Uterus (tissue), 4 donors: ENCODE results near the gene NDUFS2. TPM values are rescaled to one million over a fixed set of nuclear protein-coding genes. Genes with fewer than 3 reads are reported as not detected.

Experiments
- DNase-seq, 2 donors: peaks; one replicate each; pipeline ENCODE4 v3.0.0-alpha.2; 2019 to 2020
- H3K27ac ChIP-seq, 2 donors: fragments of 200-600 bp; sonication (generic); 1 replicate in 1 of 2; 2 replicates in 1 of 2; pipeline ENCODE4 v1.5.1; 2016 to 2018
- H3K27me3 ChIP-seq, 2 donors: fragments of 200-600 bp; sonication (generic); one replicate each; pipeline ENCODE4 v1.5.1; 2018 to 2019; ENCODE audit warnings: control low read depth in 1 of 2
- H3K36me3 ChIP-seq, 2 donors: fragments of 200-600 bp; sonication (generic); one replicate each; pipeline ENCODE4 v1.5.1; 2019; ENCODE audit warnings: control low read depth in 1 of 2
- H3K4me1 ChIP-seq, 2 donors: fragments of 200-600 bp; sonication (generic); one replicate each; pipeline ENCODE4 v1.5.1; 2018 to 2019; ENCODE audit warnings: control low read depth in 1 of 2
- H3K4me3 ChIP-seq, 2 donors: fragments of 200-600 bp; sonication (generic); 1 replicate in 1 of 2; 2 replicates in 1 of 2; pipeline ENCODE4 v1.5.1; 2018 to 2019; ENCODE audit warnings: mild to moderate bottlenecking in 1 of 2
- H3K9me3 ChIP-seq, 2 donors: fragments of 200-600 bp; sonication (generic); one replicate each; pipeline ENCODE4 v1.5.1; 2019; ENCODE audit warnings: control low read depth in 1 of 2
- POLR2A ChIP-seq, 2 donors: fragments of 450-650 bp; IDR thresholded peaks; one replicate each; pipeline ENCODE4 v1.6.1; 2016; ENCODE audit warnings: antibody characterized with exemption in 2 of 2, mild to moderate bottlenecking in 1 of 2, moderate library complexity in 1 of 2
- intact Hi-C: fragments of 100-400 bp; cut with DNase I; formaldehyde crosslinking; loops from one replicate; pipeline ENCODE4 v1.15.1; 2023; ENCODE audit warnings: low total_unique reads
- total RNA-seq, 4 donors: library from RNA; depleted of rRNA in 3 of 4; stranded (reverse); fragments of >200 nt in 3 of 4; gene quantifications; one replicate each; pipeline versions ENCODE4 v1.1.0 to v1.2.4, GENCODE V29; 2014 to 2023
- TF ChIP-seq, protein P1 (sequence below), 4 experiments: fragments of 200-600 bp in 2 of 4; fragments of 450-650 bp in 2 of 4; sonication (generic) in 2 of 4; IDR thresholded peaks; one replicate each; pipeline ENCODE4 v1.5.1; 2016 to 2019; ENCODE audit warnings: antibody characterized with exemption in 4 of 4, mild to moderate bottlenecking in 2 of 4, moderate library complexity in 1 of 4
- donor health status: DM: yes; HTN: yes; CAD: no.

The NDUFS2 gene
- total RNA-seq = 100 to 1,000 TPM in 1 of 4 donors, 10 to 100 TPM in 3; 43.8 to 107 (median 93.9) TPM

DNA sequence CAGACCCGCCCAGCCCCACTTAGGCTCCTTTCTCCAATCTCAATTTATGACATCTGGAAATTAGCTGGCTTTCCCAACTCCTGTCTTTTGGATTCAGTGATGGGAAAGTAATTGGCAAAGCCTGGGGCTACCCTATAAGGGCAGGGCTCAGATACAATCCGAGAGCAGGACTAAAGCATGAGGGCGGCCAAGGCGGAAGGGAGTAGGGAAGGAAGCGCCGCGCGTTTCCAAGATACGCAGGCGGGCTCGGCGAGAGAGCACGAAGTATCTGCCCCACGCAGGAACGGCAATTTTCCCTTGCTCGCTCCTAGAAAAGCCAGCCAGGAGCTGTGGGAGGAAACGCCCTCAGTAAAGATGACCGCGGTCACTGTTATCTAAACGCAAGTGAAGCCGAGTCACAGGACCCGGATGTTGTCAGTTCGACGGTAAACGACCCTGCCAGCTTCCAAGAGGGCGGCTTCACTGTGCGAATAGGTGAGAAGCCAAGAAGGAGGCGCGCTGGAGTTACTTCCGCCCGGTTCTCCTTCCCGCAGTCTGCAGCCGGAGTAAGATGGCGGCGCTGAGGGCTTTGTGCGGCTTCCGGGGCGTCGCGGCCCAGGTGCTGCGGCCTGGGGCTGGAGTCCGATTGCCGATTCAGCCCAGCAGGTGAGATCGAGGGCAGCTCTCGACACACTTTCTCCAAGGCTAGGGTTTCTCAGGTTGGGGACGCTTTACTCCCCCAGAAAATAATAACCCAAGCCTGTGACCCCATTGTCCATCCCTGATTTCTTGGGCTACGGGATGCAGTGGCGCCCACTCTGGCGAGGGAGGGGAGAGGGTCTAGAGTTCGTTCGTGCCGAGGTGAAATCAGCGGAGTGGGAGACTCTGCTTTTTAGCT lies at the start of gene NDUFS2:
Gene NDUFS2, plus strand, starts transcription at position 532 of the 877 bp plus-strand sequence. Its CDS starts 19 bp downstream, at position 551.
- Histone ChIP-seq H3K4me3 (peak within 1 kb of the TSS; percentile 90 to 94), H3K27ac (peak within 1 kb of the TSS; percentile 98 to 99), H3K36me3 (no peaks in the 10 kb centered on the region), H3K9me3 (no peaks in the 10 kb centered on the region), H3K4me1 (peaks cover 27 to 35% of the 10 kb centered on the region in 2 donors), H3K27me3 (no peaks in the 10 kb centered on the region)
- TF ChIP-seq, protein P1, sequence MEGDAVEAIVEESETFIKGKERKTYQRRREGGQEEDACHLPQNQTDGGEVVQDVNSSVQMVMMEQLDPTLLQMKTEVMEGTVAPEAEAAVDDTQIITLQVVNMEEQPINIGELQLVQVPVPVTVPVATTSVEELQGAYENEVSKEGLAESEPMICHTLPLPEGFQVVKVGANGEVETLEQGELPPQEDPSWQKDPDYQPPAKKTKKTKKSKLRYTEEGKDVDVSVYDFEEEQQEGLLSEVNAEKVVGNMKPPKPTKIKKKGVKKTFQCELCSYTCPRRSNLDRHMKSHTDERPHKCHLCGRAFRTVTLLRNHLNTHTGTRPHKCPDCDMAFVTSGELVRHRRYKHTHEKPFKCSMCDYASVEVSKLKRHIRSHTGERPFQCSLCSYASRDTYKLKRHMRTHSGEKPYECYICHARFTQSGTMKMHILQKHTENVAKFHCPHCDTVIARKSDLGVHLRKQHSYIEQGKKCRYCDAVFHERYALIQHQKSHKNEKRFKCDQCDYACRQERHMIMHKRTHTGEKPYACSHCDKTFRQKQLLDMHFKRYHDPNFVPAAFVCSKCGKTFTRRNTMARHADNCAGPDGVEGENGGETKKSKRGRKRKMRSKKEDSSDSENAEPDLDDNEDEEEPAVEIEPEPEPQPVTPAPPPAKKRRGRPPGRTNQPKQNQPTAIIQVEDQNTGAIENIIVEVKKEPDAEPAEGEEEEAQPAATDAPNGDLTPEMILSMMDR (IDR thresholded peaks at IDR 0.05) = no peak
- peak; percentile 52 to 76 for TF ChIP-seq POLR2A (IDR thresholded peaks at IDR 0.05)
- intact Hi-C loops = no loop called here
- DNase-seq = peak; percentile 98 to 100

DNA sequence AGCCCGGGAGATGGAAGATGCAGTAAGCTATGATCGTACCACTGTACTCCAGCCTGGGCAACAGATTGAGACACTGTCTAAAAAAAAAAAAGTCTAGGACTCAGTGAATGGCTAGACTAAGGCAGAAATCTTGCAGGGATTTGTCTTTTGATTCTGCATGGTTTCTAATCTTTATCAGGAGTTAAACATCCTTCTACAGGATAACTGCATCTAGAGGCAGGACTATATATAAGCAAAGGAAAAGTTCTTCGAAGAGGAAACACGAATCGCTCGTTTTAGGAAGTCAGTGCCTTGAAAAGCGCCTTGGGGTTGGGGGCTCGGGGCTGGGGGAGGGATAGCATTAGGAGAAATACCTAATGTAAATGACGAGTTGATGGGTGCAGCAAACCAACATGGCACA lies 49.0 kb upstream of the NDUFS2 start:
- Histone ChIP-seq H3K9me3 (no peaks in the 10 kb centered on the region), H3K4me1 (no peaks in the 10 kb centered on the region), H3K27me3 (no peaks in the 10 kb centered on the region), H3K36me3 (no peaks in the 10 kb centered on the region), H3K27ac (peak overlapping the region; percentile 91), H3K4me3 (peak overlapping the region; percentile 62 to 70)
- DNase-seq = no peak
- intact Hi-C loops = no loop called here
- TF ChIP-seq, protein P1 (IDR thresholded peaks at IDR 0.05) = no peak
- TF ChIP-seq POLR2A (IDR thresholded peaks at IDR 0.05) = no peak

DNA sequence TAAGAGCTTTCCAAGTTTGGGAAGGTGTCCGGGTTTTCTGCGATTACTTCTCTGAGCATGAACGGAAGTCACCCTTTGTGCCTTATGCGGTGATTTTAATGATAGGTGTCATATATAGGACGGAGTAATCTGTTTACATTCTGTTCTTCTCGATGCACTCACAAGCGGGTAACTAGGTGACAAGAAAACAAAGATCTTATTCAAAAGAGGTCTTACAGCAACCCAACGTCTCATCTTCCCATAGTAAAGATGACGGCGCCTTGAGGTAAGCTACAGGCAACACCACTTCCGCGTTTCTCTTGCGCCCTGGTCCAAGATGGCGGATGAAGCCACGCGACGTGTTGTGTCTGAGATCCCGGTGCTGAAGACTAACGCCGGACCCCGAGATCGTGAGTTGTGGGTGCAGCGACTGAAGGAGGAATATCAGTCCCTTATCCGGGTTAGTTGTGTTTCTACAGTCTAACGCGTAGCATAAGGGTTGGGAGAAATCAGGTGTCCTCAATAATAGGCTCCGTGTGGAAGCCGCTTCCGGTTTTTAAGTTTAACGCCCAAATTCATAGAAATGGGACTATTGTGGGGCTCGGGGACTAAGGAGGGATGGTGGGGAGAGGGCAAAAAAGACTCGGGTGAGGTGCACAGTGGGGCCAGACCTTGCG lies 48.4 kb upstream of the NDUFS2 start, which contains the start of gene UFC1:
Gene UFC1, plus strand, starts transcription at position 297 of the 656 bp plus-strand sequence. Its CDS starts 20 bp downstream, at position 317.
- H3K27me3 ChIP-seq = no peaks in the 10 kb centered on the region
- H3K4me1 ChIP-seq = no peaks in the 10 kb centered on the region
- H3K27ac ChIP-seq = peak within 1 kb of the TSS; percentile 91
- TF ChIP-seq, protein P1 (IDR thresholded peaks at IDR 0.05) = no peak
- TF ChIP-seq POLR2A (IDR thresholded peaks at IDR 0.05) = peak in 1 of 2 donors; percentile 31
- peak; percentile 75 to 82 for DNase-seq
- intact Hi-C loops = no loop called here
- H3K9me3 ChIP-seq = no peaks in the 10 kb centered on the region
- H3K4me3 ChIP-seq = peak within 1 kb of the TSS; percentile 62 to 70
- no peaks in the 10 kb centered on the region for H3K36me3 ChIP-seq

DNA sequence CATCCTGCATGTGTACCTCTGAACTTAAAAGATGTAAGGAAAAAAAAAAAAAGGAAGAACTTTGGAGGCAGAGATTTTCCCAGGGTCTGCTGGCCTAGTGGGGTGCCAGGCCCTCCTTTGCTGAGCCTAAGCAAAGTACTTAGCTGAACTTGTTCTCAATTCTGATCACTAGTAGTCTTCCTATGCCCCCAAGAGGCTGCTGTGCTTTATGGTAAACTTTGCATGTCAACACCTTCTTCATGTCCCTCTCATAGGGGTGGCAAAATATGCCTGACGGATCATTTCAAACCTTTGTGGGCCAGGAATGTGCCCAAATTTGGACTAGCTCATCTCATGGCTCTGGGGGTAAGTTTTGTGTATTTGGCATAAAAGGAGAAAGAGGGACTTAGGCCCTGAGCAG lies 44.3 kb upstream of the NDUFS2 start:
- Histone ChIP-seq H3K27ac (no peak overlapping the region), H3K9me3 (no peaks in the 10 kb centered on the region), H3K4me1 (peaks cover 0 to 4% of the 10 kb centered on the region in 2 donors), H3K4me3 (no peak overlapping the region), H3K36me3 (no peaks in the 10 kb centered on the region), H3K27me3 (no peaks in the 10 kb centered on the region)
- intact Hi-C loops = no loop called here
- DNase-seq = no peak
- TF ChIP-seq, protein P1 (IDR thresholded peaks at IDR 0.05) = no peak
- TF ChIP-seq POLR2A (IDR thresholded peaks at IDR 0.05) = no peak
